ENCODE data around the gene PCDH9.

- TF ChIP-seq POLR2A (IDR thresholded peaks at IDR 0.05; ENCODE audit: extremely low read depth, insufficient read length) (no peak), CTCF (IDR thresholded peaks at IDR 0.05; ENCODE audit: low read depth, low read length) (no peak)
Measured at GRCh38 chr13:66875264-66875663, 354.9 kb downstream of the PCDH9 start.
